Bronchial epithelial cell (primary cell): Measurements from ENCODE around the gene KIF25. TPM values are rescaled to one million over a fixed set of nuclear protein-coding genes. Genes with fewer than 3 reads are reported as not detected.
A peak's percentile ranks its signal among the peaks of the same experiment; 100 is the strongest.
"Not testable (repeated sequence)": the region's sequence is repeated elsewhere in the genome, so short reads cannot be mapped to it uniquely, and the experiment has no call there.

ENCODE experiments used
- DNase-seq: peaks from one replicate; pipeline ENCODE4 v3.0.0-alpha.2; 2010; ENCODE audit warnings: low read depth
- FAIRE-seq: peaks from 2 replicates; lab custom pipeline; 2011; peaks lifted over from hg19 to GRCh38; lab: Jason Lieb, UNC
- H3K27me3 ChIP-seq: 2 replicates; pipeline ENCODE4 v1.5.1; 2011; ENCODE audit warnings: low read length; ENCODE audit not compliant: control insufficient read depth, insufficient read depth
- H3K36me3 ChIP-seq: 2 replicates; pipeline ENCODE4 v1.5.1; 2011; ENCODE audit warnings: low read length; ENCODE audit not compliant: control insufficient read depth, insufficient read depth
- H3K4me3 ChIP-seq: 2 replicates; pipeline ENCODE4 v1.5.1; 2011; ENCODE audit warnings: mild to moderate bottlenecking, low read depth, low read length, control low read depth
- total RNA-seq: library from RNA; depleted of rRNA; stranded (reverse); fragments of >200 nt; gene quantifications from 2 replicates; pipeline ENCODE4 v1.2.1, GENCODE V29; 2014
- TF ChIP-seq, protein P1 (sequence below): IDR thresholded peaks from 2 replicates; pipeline ENCODE4 v1.5.1; 2011; ENCODE audit warnings: mild to moderate bottlenecking, moderate library complexity, low read length, control low read depth, inconsistent platforms; ENCODE audit not compliant: insufficient read depth, severe bottlenecking

KIF25 gene
- total RNA-seq, 1 donor from 2014 or later, result not detected

DNA sequence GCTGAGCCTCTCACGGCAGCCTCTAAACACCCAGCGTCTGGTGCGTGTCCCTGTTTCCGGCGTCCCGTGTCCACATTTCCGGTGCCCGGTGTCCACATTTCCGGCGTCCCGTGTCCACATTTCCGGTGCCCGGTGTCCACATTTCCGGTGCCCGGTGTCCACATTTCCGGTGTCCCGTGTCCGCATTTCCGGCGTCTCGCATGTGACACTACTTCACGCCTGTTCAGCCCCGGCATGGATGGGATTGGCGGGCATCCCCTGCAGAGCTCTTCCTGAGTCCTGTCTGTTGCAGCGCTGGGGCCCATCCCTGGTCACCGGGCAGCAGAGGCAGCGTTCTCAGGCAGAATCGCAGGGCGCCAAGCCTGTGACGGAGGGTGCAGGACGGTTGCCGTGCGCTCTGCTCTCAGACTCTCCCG, 78.3 kb downstream of the KIF25 start:
- FAIRE-seq, result no peak
- TF ChIP-seq, protein P1, sequence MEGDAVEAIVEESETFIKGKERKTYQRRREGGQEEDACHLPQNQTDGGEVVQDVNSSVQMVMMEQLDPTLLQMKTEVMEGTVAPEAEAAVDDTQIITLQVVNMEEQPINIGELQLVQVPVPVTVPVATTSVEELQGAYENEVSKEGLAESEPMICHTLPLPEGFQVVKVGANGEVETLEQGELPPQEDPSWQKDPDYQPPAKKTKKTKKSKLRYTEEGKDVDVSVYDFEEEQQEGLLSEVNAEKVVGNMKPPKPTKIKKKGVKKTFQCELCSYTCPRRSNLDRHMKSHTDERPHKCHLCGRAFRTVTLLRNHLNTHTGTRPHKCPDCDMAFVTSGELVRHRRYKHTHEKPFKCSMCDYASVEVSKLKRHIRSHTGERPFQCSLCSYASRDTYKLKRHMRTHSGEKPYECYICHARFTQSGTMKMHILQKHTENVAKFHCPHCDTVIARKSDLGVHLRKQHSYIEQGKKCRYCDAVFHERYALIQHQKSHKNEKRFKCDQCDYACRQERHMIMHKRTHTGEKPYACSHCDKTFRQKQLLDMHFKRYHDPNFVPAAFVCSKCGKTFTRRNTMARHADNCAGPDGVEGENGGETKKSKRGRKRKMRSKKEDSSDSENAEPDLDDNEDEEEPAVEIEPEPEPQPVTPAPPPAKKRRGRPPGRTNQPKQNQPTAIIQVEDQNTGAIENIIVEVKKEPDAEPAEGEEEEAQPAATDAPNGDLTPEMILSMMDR, result no peak
- no peaks in the 10 kb centered on the region for H3K27me3 ChIP-seq

DNA sequence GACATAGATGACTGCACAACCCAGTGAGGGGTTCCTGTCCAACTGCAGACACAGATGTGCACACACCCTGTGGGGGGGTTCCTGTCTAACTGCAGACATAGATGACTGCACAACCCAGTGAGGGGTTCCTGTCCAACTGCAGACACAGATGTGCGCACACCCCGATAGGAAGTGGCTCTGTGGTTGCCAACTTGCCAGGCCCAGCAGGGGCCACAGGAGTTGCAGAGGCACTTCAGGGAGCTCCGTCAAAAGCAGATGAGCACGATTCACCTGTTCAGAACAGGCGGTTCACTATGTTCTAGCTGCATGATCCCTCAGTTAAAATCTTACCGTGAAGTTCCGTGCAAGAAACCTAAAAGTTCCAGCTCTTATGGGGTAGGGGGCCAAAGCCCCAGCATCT, 79.9 kb downstream of the KIF25 start:
- not testable (repeated sequence) for DNase-seq, H3K36me3 ChIP-seq, H3K4me3 ChIP-seq, H3K27me3 ChIP-seq
- FAIRE-seq, result peak; percentile 36

More for the DNA sequence above, 78.3 kb downstream of the KIF25 start:
- H3K36me3 ChIP-seq, result no peaks in the 10 kb centered on the region
- no peak for DNase-seq
- no peak overlapping the region for H3K4me3 ChIP-seq

DNA sequence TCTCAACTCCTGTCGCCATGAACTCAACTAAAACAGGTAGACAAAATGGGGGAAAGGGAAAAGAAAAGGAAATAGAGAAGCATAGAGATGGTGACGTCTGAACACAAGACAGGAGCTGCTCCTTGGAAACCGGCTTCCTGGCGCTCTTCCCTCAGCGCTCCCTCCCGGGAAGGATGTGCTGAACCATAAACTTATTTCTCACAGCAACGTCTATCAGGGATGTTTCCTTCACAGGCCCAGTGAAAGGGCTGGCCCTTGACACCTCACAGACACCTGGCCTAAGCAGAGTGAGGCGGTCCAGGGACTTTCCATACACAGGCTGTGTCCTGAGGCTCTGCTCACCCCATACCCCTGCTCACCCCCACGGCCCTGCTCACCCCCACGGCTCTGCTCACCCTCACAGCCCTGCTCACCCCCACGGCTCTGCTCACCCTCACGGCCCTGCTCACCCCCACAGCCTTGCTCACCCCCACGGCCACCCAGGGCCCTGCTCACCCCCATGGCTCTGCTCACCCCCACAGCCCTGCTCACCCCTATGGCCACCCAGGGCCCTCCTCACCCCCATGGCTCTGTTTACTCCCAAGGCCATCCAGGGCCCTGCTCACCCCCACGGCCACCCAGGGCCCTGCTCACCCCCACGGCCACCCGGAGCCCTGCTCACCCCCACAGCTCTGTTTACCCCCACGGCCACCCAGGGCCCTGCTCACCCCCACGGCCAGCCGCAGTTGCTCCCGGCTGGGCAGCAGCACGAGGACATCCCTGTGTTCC, 80.9 kb downstream of the KIF25 start:
- FAIRE-seq, result no peak

DNA sequence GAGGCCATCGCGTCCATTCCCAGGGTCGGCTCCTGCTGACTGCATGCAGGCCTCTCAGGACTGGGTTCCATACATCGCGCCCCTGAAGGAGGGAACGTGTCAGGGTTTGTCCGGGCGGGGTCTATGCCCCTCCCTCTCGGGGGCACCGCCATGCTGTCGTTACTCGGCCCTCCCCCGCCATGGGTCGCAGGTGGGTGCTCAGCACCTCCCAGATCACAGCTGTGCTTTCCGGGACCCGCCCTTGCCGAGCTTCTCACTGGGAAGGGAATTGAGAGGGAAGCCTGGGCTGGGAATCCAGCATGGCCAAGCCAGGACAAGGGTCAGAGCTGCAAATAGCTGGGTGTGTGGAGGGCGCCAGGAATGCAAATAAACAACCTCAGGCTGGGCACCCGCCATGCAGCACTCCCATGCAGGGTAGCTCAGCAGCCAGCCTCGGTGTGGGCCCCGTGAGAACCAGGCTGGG, 81.5 kb downstream of the KIF25 start, which contains the start of gene FRMD1:
TSS of gene FRMD1 (minus strand) at position 270 of the 463 bp plus-strand sequence. CDS start at position 152, 118 bp downstream.
- Histone ChIP-seq H3K4me3 (no peak within 1 kb of the TSS), H3K27me3 (no peaks in the 10 kb centered on the region), H3K36me3 (no peaks in the 10 kb centered on the region)
- no peak for DNase-seq
- TF ChIP-seq, protein P1, result no peak
- no peak for FAIRE-seq

More for the DNA sequence above, 80.9 kb downstream of the KIF25 start:
- TF ChIP-seq, protein P1, result no peak
- no peaks in the 10 kb centered on the region for H3K36me3 ChIP-seq
- no peak overlapping the region for H3K4me3 ChIP-seq
- DNase-seq, result no peak
- H3K27me3 ChIP-seq, result no peaks in the 10 kb centered on the region

DNA sequence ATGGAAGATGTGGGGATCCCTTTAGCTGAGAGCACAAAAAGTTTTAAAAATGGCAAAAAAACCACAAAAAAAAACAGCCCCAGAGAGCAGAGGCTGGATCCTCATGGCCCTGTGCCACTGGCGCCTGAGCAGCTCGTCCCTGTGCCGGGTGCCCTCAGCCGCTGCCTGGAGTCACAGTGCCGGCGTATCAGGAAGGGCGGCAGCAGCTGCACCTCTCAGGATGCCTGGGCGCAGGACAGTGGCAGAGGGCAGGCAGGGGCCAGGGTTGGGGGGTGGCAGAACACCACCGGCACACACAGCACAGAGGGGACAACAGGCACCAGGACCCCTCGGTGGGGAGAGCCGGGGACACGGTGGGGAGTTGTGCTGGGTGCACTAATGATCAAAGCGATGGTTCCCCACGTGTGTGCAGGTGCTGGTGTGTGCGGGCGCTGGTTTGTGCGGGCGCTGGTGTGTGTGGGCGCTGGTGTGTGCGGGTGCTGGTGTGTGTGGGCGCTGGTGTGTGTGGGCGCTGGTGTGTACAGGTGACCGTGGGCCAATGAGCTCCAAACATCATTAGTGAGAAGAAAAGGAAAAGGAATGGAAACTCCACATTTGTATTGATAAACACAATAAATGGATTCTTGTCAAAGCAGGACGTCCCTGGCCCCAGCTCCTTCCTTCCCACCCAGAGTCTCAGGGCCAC, 83.1 kb downstream of the KIF25 start:
- no peaks in the 10 kb centered on the region for H3K36me3 ChIP-seq
- TF ChIP-seq, protein P1, result no peak
- no peak overlapping the region for H3K4me3 ChIP-seq
- no peaks in the 10 kb centered on the region for H3K27me3 ChIP-seq
- FAIRE-seq (no peak), DNase-seq (no peak)

DNA sequence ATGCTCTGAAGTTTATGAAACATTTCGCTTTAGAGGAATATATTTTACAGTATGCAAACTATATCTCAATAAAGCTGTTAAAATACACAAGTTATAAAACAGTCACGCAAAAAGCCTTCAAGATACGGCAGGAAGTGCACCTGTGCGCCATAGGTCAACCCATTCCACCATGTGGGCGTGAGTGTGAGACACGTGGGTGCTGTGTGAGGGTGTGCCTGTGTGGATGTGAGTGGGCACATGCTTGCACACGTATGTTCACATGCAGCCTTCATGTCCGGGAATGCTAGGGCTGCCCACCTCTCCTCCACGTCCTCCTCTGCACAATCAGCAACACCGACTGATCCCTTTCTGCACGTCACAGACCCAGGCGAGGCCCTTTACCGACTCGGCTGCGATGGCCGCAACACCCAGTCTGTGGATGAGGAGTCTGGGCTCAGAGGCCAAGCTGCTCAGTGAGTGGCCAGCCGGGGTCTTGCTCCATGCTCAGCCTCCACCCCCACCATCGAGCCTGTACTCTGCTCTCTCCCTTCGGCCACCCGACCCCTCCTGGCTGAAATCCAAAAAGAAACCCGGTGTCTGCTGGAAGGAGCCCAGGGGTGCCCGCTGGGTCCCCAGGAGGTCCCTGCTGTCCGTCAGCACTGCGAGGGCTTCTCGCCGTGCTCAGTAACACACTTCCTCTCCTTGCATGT, 84.5 kb downstream of the KIF25 start:
- no peaks in the 10 kb centered on the region for H3K36me3 ChIP-seq
- no peak for FAIRE-seq
- no peaks in the 10 kb centered on the region for H3K27me3 ChIP-seq
- TF ChIP-seq, protein P1, result no peak
- H3K4me3 ChIP-seq, result no peak overlapping the region
- DNase-seq, result no peak
